A549 (cell line): ENCODE results near the gene PVR. TPM values are rescaled to one million over a fixed set of nuclear protein-coding genes. Genes with fewer than 3 reads are reported as not detected.

Experiments used
- ATAC-seq, 2 experiments: fragments of 200-7000 bp in 1 of 2; fragments of >200 bp in 1 of 2; cut with Nextera tagmentation in 1 of 2; cut with Tn5 transposase in 1 of 2; 3 replicates each; pipeline versions ENCODE4 v1.8.0 to v1.9.1; 2018 to 2020; ENCODE audit warnings: mild to moderate bottlenecking in 1 of 2, moderate library complexity in 1 of 2
- CTCF ChIA-PET: fragments of 300-600 bp; sonication (Branson Sonifier 250); formaldehyde crosslinking; extraction: SDS; loops from one replicate; lab custom pipeline; 2021; ENCODE audit warnings: antibody characterized with exemption, inconsistent platforms; lab: Yijun Ruan, JAX
- POLR2A ChIA-PET: fragments of 350-600 bp; formaldehyde crosslinking; extraction: SDS; loops from one replicate; lab custom pipeline; 2021; ENCODE audit warnings: antibody characterized with exemption, inconsistent platforms; lab: Yijun Ruan, JAX
- DNase-seq, 2 experiments: peaks; one replicate each; pipeline versions ENCODE4 v3.0.0 to v3.0.0-alpha.2; 2011 to 2016; ENCODE audit warnings: low read depth in 1 of 2, low spot score in 1 of 2
- FAIRE-seq: peaks from 2 replicates; lab custom pipeline; 2011; peaks lifted over from hg19 to GRCh38; lab: Jason Lieb, UNC
- H3K27ac ChIP-seq, 2 experiments: fragments of >200 bp; sonication (Bioruptor Twin); formaldehyde crosslinking; 3 replicates each; pipeline ENCODE4 v1.5.1; 2016 to 2017
- H3K4me1 ChIP-seq: fragments of >200 bp; sonication (Bioruptor Twin); formaldehyde crosslinking; 3 replicates; pipeline ENCODE4 v1.6.1; 2016
- H3K4me2 ChIP-seq: fragments of >200 bp; sonication (Bioruptor Twin); formaldehyde crosslinking; 3 replicates; pipeline ENCODE4 v1.6.1; 2016
- H3K4me3 ChIP-seq: fragments of >200 bp; sonication (Bioruptor Twin); formaldehyde crosslinking; 3 replicates; pipeline ENCODE4 v1.5.1; 2016
- H3K9me3 ChIP-seq: fragments of >200 bp; sonication (Bioruptor Twin); formaldehyde crosslinking; 3 replicates; pipeline ENCODE4 v1.6.1; 2016
- ATOH8 ChIP-seq: fragments of 250-450 bp; sonication (Bioruptor Pico); IDR thresholded peaks from 2 replicates; pipeline ENCODE4 v1.5.0; 2020; ENCODE audit warnings: low read depth, mild to moderate bottlenecking, moderate library complexity
- BCL3 ChIP-seq: fragments of >200 bp; sonication (Bioruptor Twin); formaldehyde crosslinking; IDR thresholded peaks from 3 replicates; pipeline ENCODE4 v1.6.1; 2016
- FOSL2 ChIP-seq, 2 experiments: fragments of 450-650 bp in 1 of 2; fragments of >200 bp in 1 of 2; sonication (Bioruptor Twin) in 1 of 2; formaldehyde crosslinking; IDR thresholded peaks; 2 replicates each; pipeline versions ENCODE4 v1.5.0 to v1.6.1; 2016 to 2020; ENCODE audit warnings: mild to moderate bottlenecking in 1 of 2, moderate library complexity in 1 of 2
- HEYL ChIP-seq: fragments of 250-450 bp; sonication (Bioruptor Pico); IDR thresholded peaks from 2 replicates; pipeline ENCODE4 v1.8.0; 2021; ENCODE audit warnings: mild to moderate bottlenecking, moderate library complexity
- MAFK ChIP-seq: fragments of 450-650 bp; IDR thresholded peaks from 2 replicates; pipeline ENCODE4 v1.6.1; 2014; ENCODE audit not compliant: partially characterized antibody
- NPAS2 ChIP-seq: fragments of 250-450 bp; sonication (Bioruptor Pico); IDR thresholded peaks from 2 replicates; pipeline ENCODE4 v1.8.0; 2022; ENCODE audit warnings: mild to moderate bottlenecking, moderate library complexity, borderline replicate concordance
- PHF8 ChIP-seq: fragments of 200-600 bp; sonication (generic); IDR thresholded peaks from 2 replicates; pipeline ENCODE4 v1.6.1; 2016; ENCODE audit warnings: low read depth, mild to moderate bottlenecking, antibody characterized with exemption, moderate library complexity, borderline replicate concordance
- RCOR1 ChIP-seq: fragments of 150-350 bp; IDR thresholded peaks from 2 replicates; pipeline ENCODE4 v1.6.1; 2014; ENCODE audit warnings: antibody characterized with exemption, low read length, low read depth
- RNF2 ChIP-seq: fragments of 200-600 bp; sonication (generic); IDR thresholded peaks from 2 replicates; pipeline ENCODE4 v1.6.1; 2016; ENCODE audit warnings: low read depth, mild to moderate bottlenecking, antibody characterized with exemption, moderate library complexity, borderline replicate concordance
- ZC3H11A ChIP-seq: fragments of 450-650 bp; IDR thresholded peaks from 2 replicates; pipeline ENCODE4 v1.6.1; 2014; ENCODE audit warnings: antibody characterized with exemption, mild to moderate bottlenecking
- ZNF302 ChIP-seq: fragments of 250-450 bp; sonication (Bioruptor Pico); IDR thresholded peaks from 2 replicates; pipeline ENCODE4 v1.9.0; 2021; ENCODE audit warnings: inconsistent platforms, mild to moderate bottlenecking, moderate library complexity
- WGBS: methylation state at CpG from one replicate; pipeline ENCODE4 v1.1.6; 2017; ENCODE audit errors: missing lambda C conversion rate; 5-methylcytosine and 5-hydroxymethylcytosine counted together
- polyA plus RNA-seq, 4 experiments: library from polyadenylated mRNA; depleted of rRNA in 3 of 4; stranded (reverse); fragments of >200 nt; fragmentation: RNase III in 1 of 4; extraction: RNeasy Plus Mini Kit Qiagen cat#74134 plus additional on column Dnase treatment in 1 of 4; gene quantifications; 2 replicates in 3 of 4; 3 replicates in 1 of 4; pipeline ENCODE4 v1.2.3, GENCODE V29; 2011 to 2017
- TF ChIP-seq, protein P1 (sequence below): fragments of 450-650 bp; IDR thresholded peaks from 2 replicates; pipeline ENCODE4 v1.6.1; 2014; ENCODE audit warnings: antibody characterized with exemption
- TF ChIP-seq, protein P2 (sequence below): fragments of 250-450 bp; sonication (Bioruptor Pico); IDR thresholded peaks from 2 replicates; pipeline ENCODE4 v1.5.0; 2021; ENCODE audit warnings: mild to moderate bottlenecking, moderate library complexity, borderline replicate concordance
- TF ChIP-seq, protein P3 (sequence below): IDR thresholded peaks from 2 replicates; pipeline ENCODE4 v1.6.1; 2012

The PVR gene
- polyA plus RNA-seq, 2 of the 4 experiments (the other 2 are of a cell fraction): 90.3 to 108 TPM

- ChIA-PET CTCF (interaction anchor here (0.6 to 13.8 kb wide), 28 partner anchors 10 to 295 kb away, joined by 3 to 180 read pairs (median 5); partner anchors contain the start of genes BCAM, CEACAM19, NECTIN2 and PVR), POLR2A (interaction anchor here (1.1 to 1.7 kb wide), 2 partner anchors 61 to 75 kb away, joined by 3 to 4 read pairs; no protein-coding TSS in a partner anchor)
- Histone ChIP-seq H3K4me3 (no peak overlapping the region), H3K9me3 (no peaks in the 10 kb centered on the region), H3K4me1 (peaks cover 18% of the 10 kb centered on the region; the same call in 1 of the 3 replicates), H3K4me2 (no peak overlapping the region), H3K27ac (peak overlapping the region in 1 of 2 experiments; percentile 40; a peak in 2 of 6 replicates)
- no peak for FAIRE-seq
- 87% methylated on average over 7 of the region's 7 CpGs for WGBS
- no peak for TF ChIP-seq RNF2
- TF ChIP-seq, protein P1, sequence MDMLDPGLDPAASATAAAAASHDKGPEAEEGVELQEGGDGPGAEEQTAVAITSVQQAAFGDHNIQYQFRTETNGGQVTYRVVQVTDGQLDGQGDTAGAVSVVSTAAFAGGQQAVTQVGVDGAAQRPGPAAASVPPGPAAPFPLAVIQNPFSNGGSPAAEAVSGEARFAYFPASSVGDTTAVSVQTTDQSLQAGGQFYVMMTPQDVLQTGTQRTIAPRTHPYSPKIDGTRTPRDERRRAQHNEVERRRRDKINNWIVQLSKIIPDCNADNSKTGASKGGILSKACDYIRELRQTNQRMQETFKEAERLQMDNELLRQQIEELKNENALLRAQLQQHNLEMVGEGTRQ: no peak
- TF ChIP-seq RCOR1: no peak
- no peak for TF ChIP-seq BCL3
- no peak for TF ChIP-seq NPAS2 (CRISPR knock-in tag)
- no peak for TF ChIP-seq PHF8
- no peak for TF ChIP-seq MAFK
- TF ChIP-seq FOSL2 (IDR thresholded peaks at IDR 0.05): no peak
- TF ChIP-seq FOSL2 (CRISPR knock-in tag; IDR thresholded peaks at IDR 0.05): no peak
- TF ChIP-seq, protein P2, sequence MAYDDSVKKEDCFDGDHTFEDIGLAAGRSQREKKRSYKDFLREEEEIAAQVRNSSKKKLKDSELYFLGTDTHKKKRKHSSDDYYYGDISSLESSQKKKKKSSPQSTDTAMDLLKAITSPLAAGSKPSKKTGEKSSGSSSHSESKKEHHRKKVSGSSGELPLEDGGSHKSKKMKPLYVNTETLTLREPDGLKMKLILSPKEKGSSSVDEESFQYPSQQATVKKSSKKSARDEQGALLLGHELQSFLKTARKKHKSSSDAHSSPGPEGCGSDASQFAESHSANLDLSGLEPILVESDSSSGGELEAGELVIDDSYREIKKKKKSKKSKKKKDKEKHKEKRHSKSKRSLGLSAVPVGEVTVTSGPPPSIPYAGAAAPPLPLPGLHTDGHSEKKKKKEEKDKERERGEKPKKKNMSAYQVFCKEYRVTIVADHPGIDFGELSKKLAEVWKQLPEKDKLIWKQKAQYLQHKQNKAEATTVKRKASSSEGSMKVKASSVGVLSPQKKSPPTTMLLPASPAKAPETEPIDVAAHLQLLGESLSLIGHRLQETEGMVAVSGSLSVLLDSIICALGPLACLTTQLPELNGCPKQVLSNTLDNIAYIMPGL (CRISPR knock-in tag): no peak
- no peak for TF ChIP-seq HEYL (CRISPR knock-in tag)
- TF ChIP-seq, protein P3, sequence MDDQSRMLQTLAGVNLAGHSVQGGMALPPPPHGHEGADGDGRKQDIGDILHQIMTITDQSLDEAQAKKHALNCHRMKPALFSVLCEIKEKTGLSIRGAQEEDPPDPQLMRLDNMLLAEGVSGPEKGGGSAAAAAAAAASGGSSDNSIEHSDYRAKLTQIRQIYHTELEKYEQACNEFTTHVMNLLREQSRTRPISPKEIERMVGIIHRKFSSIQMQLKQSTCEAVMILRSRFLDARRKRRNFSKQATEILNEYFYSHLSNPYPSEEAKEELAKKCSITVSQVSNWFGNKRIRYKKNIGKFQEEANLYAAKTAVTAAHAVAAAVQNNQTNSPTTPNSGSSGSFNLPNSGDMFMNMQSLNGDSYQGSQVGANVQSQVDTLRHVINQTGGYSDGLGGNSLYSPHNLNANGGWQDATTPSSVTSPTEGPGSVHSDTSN: no peak
- TF ChIP-seq ATOH8: no peak
- DNase-seq: no peak
- no peak for ATAC-seq
Measured at GRCh38 chr19:44662691-44663385, 19.1 kb downstream of the PVR start.

DNA sequence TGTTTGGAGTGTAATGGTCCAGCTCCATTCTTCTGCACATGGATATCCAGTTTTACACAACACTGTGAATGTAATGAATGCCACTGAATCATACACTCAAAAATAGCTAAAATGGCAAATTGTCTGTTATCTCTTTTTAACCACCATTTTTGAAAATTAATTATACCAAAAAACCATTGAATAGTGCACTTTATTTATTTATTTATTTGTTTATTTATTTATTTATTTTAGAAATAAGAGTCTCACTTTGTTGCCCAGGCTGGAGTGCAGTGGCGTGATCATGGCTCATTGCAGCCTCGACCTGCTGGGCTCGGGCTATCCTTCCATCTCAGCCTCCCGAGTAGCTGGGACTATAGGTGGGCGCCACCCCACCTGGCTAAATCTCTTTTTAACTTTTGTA lies 20.3 kb downstream of the PVR start:
- H3K27ac ChIP-seq: no peak overlapping the region
- POLR2A ChIA-PET: interaction anchor here (1.1 to 1.4 kb wide), 2 partner anchors 9 to 76 kb away, joined by 3 to 4 read pairs; no protein-coding TSS in a partner anchor
- TF ChIP-seq MAFK: no peak
- TF ChIP-seq ZC3H11A: peak; percentile 99
- TF ChIP-seq ZNF302 (CRISPR knock-in tag): no peak
- TF ChIP-seq, all 56 proteins: peak for 1
- H3K4me2 ChIP-seq: no peak overlapping the region
- no peaks in the 10 kb centered on the region for H3K9me3 ChIP-seq
- 96% methylated on average over 5 of the region's 5 CpGs for WGBS
- DNase-seq (no peak), FAIRE-seq (no peak), ATAC-seq (no peak)
- CTCF ChIA-PET: interaction anchor here (1.0 to 13.8 kb wide), 13 partner anchors 11 to 182 kb away, joined by 3 to 180 read pairs (median 8); partner anchors contain the start of genes CEACAM19 and NECTIN2
- H3K4me3 ChIP-seq: no peak overlapping the region
- peaks cover 19% of the 10 kb centered on the region; the same call in 1 of the 3 replicates for H3K4me1 ChIP-seq
